HEK293T (cell line): ENCODE data around the gene HOXC12.

Experiments used
- CTCF ChIA-PET: fragments of 350-600 bp; formaldehyde crosslinking; extraction: SDS; loops from one replicate; lab custom pipeline; 2021; ENCODE audit warnings: antibody characterized with exemption, inconsistent platforms; lab: Yijun Ruan, JAX
- POLR2A ChIA-PET: fragments of 350-600 bp; formaldehyde crosslinking; extraction: SDS; loops from one replicate; lab custom pipeline; 2020; ENCODE audit warnings: antibody characterized with exemption, inconsistent platforms; lab: Yijun Ruan, JAX
- DNase-seq: peaks from one replicate; pipeline ENCODE4 v3.0.0; 2012; ENCODE audit warnings: mixed read lengths; ENCODE audit errors: extremely low spot score
- ARNT ChIP-seq: fragments of 450-650 bp; IDR thresholded peaks from 2 replicates; pipeline ENCODE4 v1.6.1; 2017; ENCODE audit warnings: mild to moderate bottlenecking
- BHLHE40 ChIP-seq: fragments of 450-650 bp; IDR thresholded peaks from 2 replicates; pipeline ENCODE4 v1.6.1; 2016; ENCODE audit warnings: mild to moderate bottlenecking, moderate library complexity, borderline replicate concordance
- CTBP1 ChIP-seq: fragments of 450-650 bp; IDR thresholded peaks from 2 replicates; pipeline ENCODE4 v1.6.1; 2016; ENCODE audit warnings: borderline replicate concordance
- ELF4 ChIP-seq: fragments of 450-650 bp; IDR thresholded peaks from 2 replicates; pipeline ENCODE4 v1.6.1; 2017; ENCODE audit warnings: antibody characterized with exemption
- FOXA1 ChIP-seq: fragments of 450-650 bp; IDR thresholded peaks from 2 replicates; pipeline ENCODE4 v1.6.1; 2016; ENCODE audit warnings: mild to moderate bottlenecking
- FOXK2 ChIP-seq: fragments of 450-650 bp; IDR thresholded peaks from 2 replicates; pipeline ENCODE4 v1.6.1; 2016; ENCODE audit warnings: mild to moderate bottlenecking
- FOXM1 ChIP-seq: fragments of 450-650 bp; IDR thresholded peaks from 2 replicates; pipeline ENCODE4 v1.6.1; 2017; ENCODE audit warnings: mild to moderate bottlenecking, borderline replicate concordance
- HDGF ChIP-seq: fragments of 450-650 bp; IDR thresholded peaks from 2 replicates; pipeline ENCODE4 v1.6.1; 2017; ENCODE audit warnings: antibody characterized with exemption, borderline replicate concordance
- L3MBTL2 ChIP-seq: fragments of 450-650 bp; conservative IDR thresholded peaks from 2 replicates; pipeline ENCODE4 v1.6.1; 2016; ENCODE audit warnings: mild to moderate bottlenecking
- LEF1 ChIP-seq: fragments of 450-650 bp; IDR thresholded peaks from 2 replicates; pipeline ENCODE4 v1.6.1; 2017; ENCODE audit warnings: mild to moderate bottlenecking, borderline replicate concordance
- NFRKB ChIP-seq: fragments of 450-650 bp; IDR thresholded peaks from 2 replicates; pipeline ENCODE4 v1.6.1; 2016; ENCODE audit warnings: mild to moderate bottlenecking, moderate library complexity
- PKNOX1 ChIP-seq: fragments of 450-650 bp; IDR thresholded peaks from 2 replicates; pipeline ENCODE4 v1.6.1; 2016
- SP1 ChIP-seq: fragments of 450-650 bp; IDR thresholded peaks from 2 replicates; pipeline ENCODE4 v1.6.1; 2017
- SUZ12 ChIP-seq: fragments of 450-650 bp; IDR thresholded peaks from 2 replicates; pipeline ENCODE4 v1.6.1; 2016; ENCODE audit warnings: mild to moderate bottlenecking
- TARDBP ChIP-seq: fragments of 450-650 bp; IDR thresholded peaks from 2 replicates; pipeline ENCODE4 v1.6.1; 2016
- ZNF384 ChIP-seq: fragments of 450-650 bp; IDR thresholded peaks from 2 replicates; pipeline ENCODE4 v1.6.1; 2016

Gene HOXC12

GRCh38 chr12:53956251-53956887 lies 1.7 kb downstream of the HOXC12 start:
- no peak for DNase-seq
- TF ChIP-seq FOXK2 (no peak), PKNOX1 (no peak), LEF1 (no peak), FOXM1 (no peak), HDGF (no peak), FOXA1 (no peak), L3MBTL2 (no peak), ELF4 (no peak), SP1 (no peak)
- CTCF ChIA-PET = interaction anchor here (0.6 kb wide), 1 partner anchor 11 kb away, joined by 3 read pairs; no protein-coding TSS in a partner anchor
- POLR2A ChIA-PET = no interaction called here

- ChIA-PET CTCF (interaction anchor here (0.6 kb wide), 1 partner anchor 11 kb away, joined by 3 read pairs; no protein-coding TSS in a partner anchor), POLR2A (no interaction called here)
- no peak for TF ChIP-seq ELF4
- TF ChIP-seq ZNF384 = no peak
- no peak for TF ChIP-seq NFRKB
- no peak for TF ChIP-seq FOXK2
- TF ChIP-seq LEF1 = no peak
- no peak for TF ChIP-seq FOXM1
- TF ChIP-seq PKNOX1 = no peak
- no peak for TF ChIP-seq BHLHE40
- no peak for TF ChIP-seq HDGF
- no peak for TF ChIP-seq FOXA1
- TF ChIP-seq L3MBTL2 = no peak
- no peak for TF ChIP-seq CTBP1
- TF ChIP-seq TARDBP = no peak
- TF ChIP-seq SUZ12 = no peak
- TF ChIP-seq SP1 = no peak
- TF ChIP-seq ARNT = no peak
- no peak for DNase-seq
Observed at GRCh38 chr12:53956914-53957536, 2.3 kb downstream of the HOXC12 start.

GRCh38 chr12:53958128-53958527 lies 3.4 kb downstream of the HOXC12 start:
- TF ChIP-seq FOXK2 = no peak
- DNase-seq = no peak
- ChIA-PET CTCF (no interaction called here), POLR2A (interaction anchor here (0.9 kb wide), 1 partner anchor 16 kb away, joined by 3 read pairs; no protein-coding TSS in a partner anchor)

- DNase-seq = no peak
- CTCF ChIA-PET = no interaction called here
- POLR2A ChIA-PET = interaction anchor here (0.8 to 1.3 kb wide), 2 partner anchors 17 to 21 kb away, joined by 3 to 4 read pairs; partner anchors contain the start of gene HOXC13
- TF ChIP-seq NFRKB (no peak), TARDBP (no peak), SUZ12 (no peak), L3MBTL2 (no peak), ZNF384 (no peak), HDGF (no peak), ELF4 (no peak), SP1 (no peak), FOXK2 (no peak), BHLHE40 (no peak)
Observed at GRCh38 chr12:53959314-53959713, 4.6 kb downstream of the HOXC12 start.

- ChIA-PET CTCF (no interaction called here), POLR2A (interaction anchor here (1.3 kb wide), 1 partner anchor 22 kb away, joined by 4 read pairs; the partner anchor contains the start of gene HOXC13)
- no peak for TF ChIP-seq FOXA1
- TF ChIP-seq NFRKB = no peak
- no peak for TF ChIP-seq ARNT
- TF ChIP-seq FOXM1 = no peak
- no peak for TF ChIP-seq BHLHE40
- TF ChIP-seq CTBP1 = no peak
- TF ChIP-seq ZNF384 = no peak
- no peak for TF ChIP-seq L3MBTL2
- no peak for TF ChIP-seq PKNOX1
- no peak for TF ChIP-seq SP1
- no peak for TF ChIP-seq HDGF
- TF ChIP-seq ELF4 = no peak
- no peak for TF ChIP-seq LEF1
- TF ChIP-seq SUZ12 = no peak
- no peak for TF ChIP-seq TARDBP
- TF ChIP-seq FOXK2 = no peak
- DNase-seq = no peak
Observed at GRCh38 chr12:53960187-53961024, 5.7 kb downstream of the HOXC12 start.
